Measurements from ENCODE around the gene POLR2E.

Gene POLR2E

GRCh38 chr19:1076046-1076386, 19.2 kb downstream of the POLR2E start:
- DNase-seq: no peak

DNA sequence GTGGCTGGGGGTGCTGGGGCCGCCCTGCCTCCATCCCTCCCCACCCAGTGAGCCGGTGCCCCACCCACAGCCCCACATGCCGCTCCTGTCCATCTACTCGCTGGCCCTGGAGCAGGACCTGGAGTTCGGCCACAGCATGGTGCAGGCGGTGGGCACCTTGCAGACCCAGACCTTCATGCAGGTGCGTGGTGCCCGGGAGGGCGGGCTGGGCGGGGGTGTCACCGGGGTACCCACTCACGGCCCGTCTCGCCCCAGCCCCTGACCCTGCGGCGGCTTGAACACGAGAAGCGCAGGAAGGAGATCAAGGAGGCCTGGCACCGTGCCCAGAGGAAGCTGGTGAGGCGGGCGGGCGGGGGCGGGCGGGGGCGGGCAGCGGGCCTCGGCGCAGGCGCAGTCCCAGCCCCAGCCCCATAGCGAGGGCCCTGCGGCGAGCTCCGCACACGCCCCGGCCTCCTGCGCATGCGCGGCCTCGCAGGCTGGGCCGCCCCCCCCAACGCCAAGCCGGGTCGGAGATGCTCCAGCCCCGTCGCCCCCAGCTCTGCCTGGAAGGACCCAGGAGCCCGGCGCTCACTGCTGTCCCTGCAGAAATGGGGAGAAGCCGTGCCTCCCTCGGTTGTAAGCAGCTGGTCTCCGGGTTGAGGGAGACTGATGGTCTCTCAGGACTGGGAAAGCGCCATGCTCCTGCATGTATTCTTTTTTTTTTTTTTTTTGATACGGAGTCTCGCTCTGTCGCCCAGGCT, 20.5 kb downstream of the POLR2E start:
- peak; percentile 93 to 95 for DNase-seq

DNA sequence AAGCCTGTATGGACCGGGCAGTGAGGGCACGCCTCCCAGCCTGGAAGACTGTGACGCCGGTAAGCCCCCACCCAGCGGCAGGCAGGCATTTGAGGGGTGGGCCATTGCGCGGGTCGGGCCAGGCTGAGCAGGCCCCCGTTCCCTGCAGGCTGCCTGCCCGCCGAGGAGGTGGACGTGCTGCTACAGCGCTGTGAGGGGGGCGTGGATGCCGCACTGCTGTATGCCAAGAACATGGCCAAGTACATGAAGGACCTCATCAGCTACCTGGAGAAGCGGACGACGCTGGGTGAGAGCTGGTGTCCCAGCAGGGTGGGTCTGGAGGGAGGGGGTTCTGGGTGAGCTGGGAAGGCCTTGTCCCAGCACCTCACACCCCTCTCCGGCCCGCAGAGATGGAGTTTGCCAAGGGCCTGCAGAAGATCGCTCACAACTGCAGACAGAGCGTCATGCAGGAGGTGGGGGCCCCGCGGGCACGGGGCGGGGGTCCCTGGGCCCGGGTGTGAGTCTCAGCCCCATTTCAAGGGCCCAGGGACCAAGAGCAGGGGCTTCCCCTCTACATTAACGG, 21.1 kb downstream of the POLR2E start:
- DNase-seq: no peak

DNA sequence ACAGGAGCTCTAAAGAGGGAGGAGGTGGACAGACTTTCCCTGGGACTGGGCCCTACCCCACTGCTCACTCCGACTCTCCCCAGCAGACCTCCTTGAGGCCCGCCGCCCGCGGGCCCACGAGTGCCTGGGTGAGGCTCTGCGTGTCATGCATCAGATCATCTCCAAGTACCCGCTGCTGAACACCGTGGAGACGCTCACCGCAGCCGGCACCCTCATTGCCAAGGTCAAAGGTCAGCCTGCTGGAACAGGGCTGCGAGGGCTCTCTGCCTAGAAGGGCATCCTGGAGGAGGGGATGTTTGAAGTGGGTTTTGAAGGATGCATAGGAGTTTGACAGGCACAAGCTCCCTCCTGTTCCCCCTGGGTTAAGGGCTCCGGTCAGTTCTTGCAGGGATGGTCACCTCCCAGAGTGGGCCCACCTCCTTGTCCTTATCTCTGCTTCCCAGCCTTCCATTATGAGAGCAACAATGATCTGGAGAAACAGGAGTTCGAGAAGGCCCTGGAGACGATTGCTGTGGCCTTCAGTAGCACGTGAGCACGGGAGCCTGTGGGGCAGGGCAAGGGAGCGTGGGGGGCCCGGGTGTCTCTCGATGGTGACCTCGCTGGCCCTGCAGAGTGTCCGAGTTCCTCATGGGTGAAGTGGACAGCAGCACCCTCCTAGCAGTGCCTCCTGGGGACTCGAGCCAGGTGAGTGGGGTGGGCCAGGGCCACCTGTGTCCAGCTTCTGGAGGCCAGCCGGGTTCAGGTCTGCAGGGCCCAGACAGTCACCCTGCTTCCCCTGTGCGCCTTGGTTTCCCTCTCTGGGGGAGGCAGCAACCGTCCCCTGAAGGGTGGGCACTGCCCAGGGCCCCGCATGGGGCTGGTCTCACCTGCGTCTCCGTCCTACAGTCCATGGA, 21.9 kb downstream of the POLR2E start:
- DNase-seq: no peak

- DNase-seq: no peak
These were observed 22.7 kb downstream of the POLR2E start for GRCh38 chr19:1072371-1073015.

DNA sequence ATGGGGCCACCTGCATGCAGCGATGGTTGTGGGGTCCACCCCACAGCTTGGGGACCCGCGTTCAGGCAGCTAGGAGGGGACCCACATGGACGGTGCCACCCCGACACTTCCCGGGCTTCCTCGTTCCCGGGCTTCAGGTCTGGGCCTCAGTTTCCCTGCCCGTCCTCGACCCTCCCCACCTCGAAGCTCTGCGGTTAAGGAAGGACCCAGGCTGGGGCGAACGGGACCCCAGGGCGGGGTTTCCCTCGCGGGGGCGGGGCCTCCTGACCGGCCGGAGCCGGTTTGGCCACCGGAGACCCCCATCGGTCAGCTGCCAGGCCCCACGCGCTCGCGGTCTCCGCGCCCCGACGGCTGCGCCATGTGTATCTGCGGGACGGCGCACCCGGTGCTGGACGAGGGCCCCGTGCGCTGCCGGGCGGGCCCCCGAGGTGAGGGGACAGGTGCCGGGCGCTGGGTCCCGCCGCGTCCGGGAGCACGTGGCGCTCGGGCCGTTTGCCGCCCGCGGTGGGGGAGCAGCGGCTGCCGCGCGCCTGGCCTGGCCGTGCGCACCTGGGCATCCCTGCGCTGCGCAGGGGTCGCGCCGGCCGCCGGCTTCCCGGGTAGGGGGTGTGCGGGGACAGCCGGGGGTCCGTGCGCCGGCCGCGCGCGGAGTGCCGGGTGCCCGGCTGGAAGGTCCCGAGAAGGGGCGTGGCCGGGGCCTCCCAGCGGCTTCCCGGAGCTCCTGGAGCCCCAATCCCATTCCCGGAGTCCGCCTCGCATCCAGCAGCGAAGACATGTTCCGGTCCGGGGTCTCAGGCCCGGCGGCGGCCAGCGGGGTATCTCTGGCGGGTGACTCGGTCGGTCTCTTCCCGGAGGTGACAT, 24.0 kb downstream of the POLR2E start:
- no peak for DNase-seq

DNA sequence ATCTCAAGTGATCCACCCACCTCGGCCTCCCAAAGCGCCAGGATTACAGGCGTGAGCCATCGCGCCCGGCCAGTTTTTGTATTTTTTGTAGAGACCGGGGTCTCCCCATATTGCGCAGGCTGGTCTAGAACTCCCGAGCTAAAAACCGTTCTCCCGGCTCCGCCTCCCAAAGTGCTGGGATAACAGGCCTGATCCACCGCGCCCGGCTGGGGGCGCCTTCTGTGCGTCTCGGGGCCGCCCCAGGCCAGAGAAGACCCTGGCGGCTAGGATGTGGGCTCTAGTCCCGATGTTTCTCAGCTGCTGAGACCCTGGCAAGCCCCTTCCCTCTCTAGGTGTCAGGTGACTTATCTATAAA, 24.6 kb downstream of the POLR2E start:
- DNase-seq: no peak

DNA sequence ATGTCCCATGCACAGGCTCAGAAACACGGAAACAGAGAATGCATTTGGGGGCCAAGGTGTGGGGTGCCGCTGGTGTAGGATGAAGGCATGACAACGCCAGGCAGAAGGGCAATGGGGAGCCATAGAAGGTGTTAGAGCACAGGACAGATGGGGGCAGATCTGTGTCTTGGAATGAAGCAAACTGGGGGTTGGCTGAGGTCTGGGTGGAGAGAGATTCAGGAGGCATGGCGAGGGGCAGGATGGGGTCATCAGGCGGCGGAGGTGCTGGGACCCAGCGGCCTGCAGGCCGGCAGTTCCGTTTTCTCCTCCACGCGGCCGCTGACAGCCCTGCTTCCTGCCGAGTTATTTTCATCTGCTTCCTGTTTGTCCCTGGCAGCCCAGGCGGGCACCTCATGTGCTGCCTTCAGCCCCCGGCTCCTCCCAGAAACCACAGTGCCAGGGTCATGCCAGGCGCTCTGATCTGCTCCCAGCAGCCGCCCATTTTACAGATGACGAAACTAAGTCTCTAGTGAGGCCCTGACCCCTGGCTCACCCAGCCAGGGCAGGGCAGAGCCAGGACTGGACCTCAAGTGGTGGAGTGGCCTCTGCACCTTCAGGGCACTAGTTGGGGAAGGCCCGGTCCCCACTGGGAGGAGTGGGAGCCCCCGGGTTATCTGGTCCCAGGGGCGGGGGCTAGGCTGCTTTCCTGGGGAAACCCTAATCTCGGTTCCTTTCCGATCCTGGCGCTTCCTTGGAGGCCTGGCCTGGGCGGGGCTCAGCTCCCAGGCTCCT, 26.0 kb downstream of the POLR2E start:
- peak; percentile 78 to 86 for DNase-seq

GRCh38 chr19:1068009-1069001, 26.9 kb downstream of the POLR2E start:
- peak; percentile 69 to 82 for DNase-seq

DNA sequence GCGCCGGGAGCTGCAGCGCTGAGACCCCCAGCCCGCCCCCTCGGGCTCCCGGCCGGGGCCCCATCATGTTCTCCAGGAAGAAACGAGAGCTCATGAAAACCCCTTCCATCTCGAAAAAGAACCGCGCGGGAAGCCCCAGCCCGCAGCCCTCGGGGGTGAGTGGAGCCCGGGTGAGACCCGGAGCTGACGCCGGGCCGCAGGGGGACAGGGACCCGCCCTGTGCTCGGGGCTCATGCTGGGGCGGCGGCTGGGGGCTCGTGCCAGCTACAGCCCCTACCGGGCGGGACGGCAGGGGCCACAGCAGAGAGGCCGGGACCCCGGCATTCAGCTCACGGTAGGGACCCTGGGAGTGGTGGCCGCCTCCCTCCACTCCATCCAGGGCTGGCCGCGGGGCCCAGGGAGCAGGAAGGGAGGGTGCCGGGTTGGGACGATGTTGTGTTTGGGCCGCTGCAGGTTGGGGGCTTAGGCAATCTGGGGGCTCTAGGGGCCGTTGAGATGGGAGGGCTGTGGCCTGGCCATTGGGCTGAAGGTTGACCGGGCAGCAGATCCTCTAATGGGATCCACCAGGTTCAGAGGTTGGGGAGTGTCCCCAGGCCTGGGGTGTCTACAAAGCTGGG, 27.7 kb downstream of the POLR2E start:
- no peak for DNase-seq

GRCh38 chr19:1066748-1067340, 28.3 kb downstream of the POLR2E start, which contains the start of gene ARHGAP45:
Gene ARHGAP45 (plus strand): TSS chr19:1067167. CDS start chr19:1067406, 239 bp downstream.
- DNase-seq: peak; percentile 83 to 90

DNA sequence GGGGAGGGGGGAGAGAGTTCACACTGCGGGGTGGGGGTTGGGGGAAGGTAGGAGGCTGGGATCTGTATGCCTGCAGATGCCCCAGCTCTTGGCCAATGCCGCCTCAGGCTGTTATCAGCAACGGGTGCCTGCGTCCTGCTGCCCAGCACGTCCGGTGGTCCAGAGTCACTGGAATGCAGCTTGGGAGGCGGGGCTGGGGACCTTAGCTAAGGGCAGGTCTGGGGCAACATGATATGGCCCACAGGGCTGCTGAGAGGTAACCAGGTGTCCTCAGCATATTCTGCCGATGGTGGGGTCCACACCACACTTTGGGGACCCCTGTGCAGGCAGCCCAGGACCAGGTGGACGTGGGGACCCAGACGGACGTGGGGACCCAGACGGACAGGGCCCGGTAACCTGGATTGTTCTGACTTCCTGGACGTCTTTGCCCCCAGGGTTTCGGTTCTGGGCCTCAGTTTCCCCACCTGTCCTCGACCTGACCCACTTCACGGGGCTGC, 28.9 kb downstream of the POLR2E start:
- no peak for DNase-seq

- DNase-seq: no peak
These were observed 29.5 kb downstream of the POLR2E start for GRCh38 chr19:1065606-1066109.

DNA sequence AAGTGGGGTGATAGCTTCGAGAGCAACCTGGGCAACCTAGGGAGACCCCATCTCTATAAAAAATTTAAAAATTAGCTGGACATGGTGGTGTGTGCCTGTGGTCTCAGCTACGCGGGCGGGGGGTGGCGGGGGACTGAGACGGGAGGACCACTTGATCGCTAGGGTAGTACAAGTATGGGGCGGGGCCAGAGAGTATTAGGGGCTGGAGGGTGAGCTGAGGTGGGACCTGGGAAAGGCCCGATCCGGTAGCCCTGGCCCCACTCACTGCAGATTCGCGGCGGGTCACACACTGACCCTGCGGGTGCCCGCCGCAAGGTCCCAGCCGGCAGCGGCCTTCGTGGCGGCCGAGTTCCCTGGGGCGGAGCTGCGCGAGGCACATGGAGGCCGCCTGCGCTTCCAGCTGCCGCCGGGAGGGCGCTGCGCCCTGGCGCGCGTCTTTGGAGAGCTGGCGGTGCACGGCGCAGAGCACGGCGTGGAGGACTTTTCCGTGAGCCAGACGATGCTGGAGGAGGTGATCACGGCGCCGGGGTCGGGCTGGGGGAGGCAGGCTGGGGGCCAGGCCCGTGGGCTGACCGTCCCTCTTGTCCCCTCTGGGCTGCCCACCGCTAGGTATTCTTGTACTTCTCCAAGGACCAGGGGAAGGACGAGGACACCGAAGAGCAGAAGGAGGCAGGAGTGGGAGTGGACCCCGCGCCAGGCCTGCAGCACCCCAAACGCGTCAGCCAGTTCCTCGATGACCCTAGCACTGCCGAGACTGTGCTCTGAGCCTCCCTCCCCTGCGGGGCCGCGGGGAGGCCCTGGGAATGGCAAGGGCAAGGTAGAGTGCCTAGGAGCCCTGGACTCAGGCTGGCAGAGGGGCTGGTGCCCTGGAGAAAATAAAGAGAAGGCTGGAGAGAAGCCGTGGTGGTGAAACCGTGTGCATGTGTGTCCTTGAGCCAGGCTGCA, 30.2 kb downstream of the POLR2E start:
- DNase-seq: peak; percentile 74 to 76

DNA sequence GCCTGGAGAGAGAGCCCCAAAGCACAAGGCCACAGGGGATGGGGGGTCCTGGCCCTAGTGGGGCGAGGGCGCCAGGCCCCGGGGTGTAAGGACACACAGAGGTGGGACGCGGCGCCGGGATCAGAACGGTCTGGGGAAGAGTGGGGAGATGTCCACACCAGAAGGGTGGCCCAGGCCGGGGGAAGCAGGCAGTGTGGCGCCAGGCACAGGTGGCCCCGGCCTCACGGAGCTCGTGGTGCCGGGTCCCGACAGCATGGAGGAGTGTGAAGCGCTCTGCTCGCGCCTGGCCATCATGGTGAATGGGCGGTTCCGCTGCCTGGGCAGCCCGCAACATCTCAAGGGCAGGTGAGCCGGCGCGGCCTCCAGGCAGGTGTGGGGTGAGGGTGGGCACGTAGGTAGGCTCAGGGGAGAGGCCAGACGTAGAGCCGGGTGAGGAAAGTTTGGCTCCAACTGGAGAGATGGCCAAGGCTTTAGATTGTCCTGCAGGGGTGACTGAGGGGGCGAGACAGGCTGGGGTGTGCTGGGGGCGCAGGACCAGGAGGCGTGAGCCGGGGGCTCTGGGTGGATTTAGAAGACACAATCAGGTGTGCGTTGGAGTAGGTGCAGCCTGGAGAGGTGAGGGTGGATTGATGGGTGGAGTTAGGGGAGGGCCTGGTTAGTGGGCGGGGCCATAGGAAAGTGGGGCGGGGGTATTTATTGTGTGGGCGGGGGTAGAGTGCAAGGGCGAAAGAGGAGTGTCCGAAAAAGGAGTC, 31.1 kb downstream of the POLR2E start:
- DNase-seq: no peak

GRCh38 chr19:1063030-1063908, 31.9 kb downstream of the POLR2E start:
- peak; percentile 77 to 80 for DNase-seq

All from CD4-positive, alpha-beta T cell treated with Interferon alpha-2 for 1 hour (primary cell).